ENCODE data around the gene TRERF1.

The TRERF1 gene

DNA sequence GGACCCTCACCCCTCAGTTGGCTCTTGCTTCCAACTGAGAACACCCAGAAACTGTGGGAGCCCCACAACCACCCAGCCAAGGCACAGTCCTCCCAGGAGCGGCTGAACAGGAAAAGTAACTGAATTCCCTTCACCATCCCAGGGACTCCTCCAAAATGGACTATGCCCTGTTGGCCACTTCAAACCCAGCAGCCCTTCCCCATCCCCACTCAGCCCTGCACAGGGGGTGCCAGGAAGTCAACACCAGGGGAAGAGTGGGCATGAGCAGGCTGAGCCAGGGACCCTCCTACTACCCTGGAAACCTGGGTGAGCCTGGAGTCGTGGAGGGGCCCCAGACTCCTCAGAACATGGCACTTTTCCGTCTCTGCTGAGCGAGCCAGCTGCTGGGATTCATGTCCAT, 267.3 kb downstream of the TRERF1 start:
- Histone ChIP-seq H3F3A (ENCODE audit: insufficient read depth, low read length) (no peaks in the 10 kb centered on the region), H3K36me3 (ENCODE audit: insufficient read depth, low read length) (no peaks in the 10 kb centered on the region), H3K4me2 (ENCODE audit: low read length) (no peak overlapping the region), H2AFZ (ENCODE audit: low read length) (no peak overlapping the region), H3K9ac (ENCODE audit: low read length) (no peak overlapping the region), H3K27me3 (ENCODE audit: insufficient read depth, low read length) (no peaks in the 10 kb centered on the region; the same call in 1 of the 2 replicates), H4K20me1 (ENCODE audit: insufficient read depth, low read length) (no peaks in the 10 kb centered on the region), H3K4me3 (ENCODE audit: low read depth, low read length, poor library complexity, severe bottlenecking) (no peak overlapping the region), H3K9me3 (ENCODE audit: low read length) (no peaks in the 10 kb centered on the region), H3K9me2 (ENCODE audit: low read depth, low read length) (no peaks in the 10 kb centered on the region), H3K27ac (ENCODE audit: low read depth, low read length, poor library complexity, severe bottlenecking) (no peak overlapping the region), H3K4me1 (ENCODE audit: insufficient read depth, low read length, severe bottlenecking) (no peaks in the 10 kb centered on the region), H3K79me2 (ENCODE audit: insufficient read depth, low read length) (no peaks in the 10 kb centered on the region)
- no peak for TF ChIP-seq EZH2 (IDR thresholded peaks at IDR 0.05; ENCODE audit: borderline replicate concordance, low read length)
- TF ChIP-seq, protein P1, sequence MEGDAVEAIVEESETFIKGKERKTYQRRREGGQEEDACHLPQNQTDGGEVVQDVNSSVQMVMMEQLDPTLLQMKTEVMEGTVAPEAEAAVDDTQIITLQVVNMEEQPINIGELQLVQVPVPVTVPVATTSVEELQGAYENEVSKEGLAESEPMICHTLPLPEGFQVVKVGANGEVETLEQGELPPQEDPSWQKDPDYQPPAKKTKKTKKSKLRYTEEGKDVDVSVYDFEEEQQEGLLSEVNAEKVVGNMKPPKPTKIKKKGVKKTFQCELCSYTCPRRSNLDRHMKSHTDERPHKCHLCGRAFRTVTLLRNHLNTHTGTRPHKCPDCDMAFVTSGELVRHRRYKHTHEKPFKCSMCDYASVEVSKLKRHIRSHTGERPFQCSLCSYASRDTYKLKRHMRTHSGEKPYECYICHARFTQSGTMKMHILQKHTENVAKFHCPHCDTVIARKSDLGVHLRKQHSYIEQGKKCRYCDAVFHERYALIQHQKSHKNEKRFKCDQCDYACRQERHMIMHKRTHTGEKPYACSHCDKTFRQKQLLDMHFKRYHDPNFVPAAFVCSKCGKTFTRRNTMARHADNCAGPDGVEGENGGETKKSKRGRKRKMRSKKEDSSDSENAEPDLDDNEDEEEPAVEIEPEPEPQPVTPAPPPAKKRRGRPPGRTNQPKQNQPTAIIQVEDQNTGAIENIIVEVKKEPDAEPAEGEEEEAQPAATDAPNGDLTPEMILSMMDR (IDR thresholded peaks at IDR 0.05; ENCODE audit: low read length), result no peak

- TF ChIP-seq, protein P1 (IDR thresholded peaks at IDR 0.05; ENCODE audit: low read length), result no peak
- no peak for TF ChIP-seq EZH2 (IDR thresholded peaks at IDR 0.05; ENCODE audit: borderline replicate concordance, low read length)
- Histone ChIP-seq H3K36me3 (ENCODE audit: insufficient read depth, low read length) (no peaks in the 10 kb centered on the region), H3K9me2 (ENCODE audit: low read depth, low read length) (no peaks in the 10 kb centered on the region), H3K27ac (ENCODE audit: low read depth, low read length, poor library complexity, severe bottlenecking) (no peak overlapping the region), H3K4me2 (ENCODE audit: low read length) (no peak overlapping the region), H3K9ac (ENCODE audit: low read length) (no peak overlapping the region), H3K79me2 (ENCODE audit: insufficient read depth, low read length) (no peaks in the 10 kb centered on the region), H3K4me3 (ENCODE audit: low read depth, low read length, poor library complexity, severe bottlenecking) (no peak overlapping the region), H3K27me3 (ENCODE audit: insufficient read depth, low read length) (no peaks in the 10 kb centered on the region; the same call in 1 of the 2 replicates), H4K20me1 (ENCODE audit: insufficient read depth, low read length) (no peaks in the 10 kb centered on the region), H3K4me1 (ENCODE audit: insufficient read depth, low read length, severe bottlenecking) (peaks cover 6% of the 10 kb centered on the region), H3K9me3 (ENCODE audit: low read length) (no peaks in the 10 kb centered on the region), H3F3A (ENCODE audit: insufficient read depth, low read length) (no peaks in the 10 kb centered on the region), H2AFZ (ENCODE audit: low read length) (no peak overlapping the region)
Observed at GRCh38 chr6:42182101-42182500, 269.6 kb downstream of the TRERF1 start.

GRCh38 chr6:42179945-42180313, 271.8 kb downstream of the TRERF1 start:
- Histone ChIP-seq H3K9me2 (ENCODE audit: low read depth, low read length) (no peaks in the 10 kb centered on the region), H4K20me1 (ENCODE audit: insufficient read depth, low read length) (no peaks in the 10 kb centered on the region), H3K4me1 (ENCODE audit: insufficient read depth, low read length, severe bottlenecking) (peaks cover 6% of the 10 kb centered on the region), H3K27me3 (ENCODE audit: insufficient read depth, low read length) (no peaks in the 10 kb centered on the region; the same call in 1 of the 2 replicates), H3K9me3 (ENCODE audit: low read length) (no peaks in the 10 kb centered on the region), H3K4me3 (ENCODE audit: low read depth, low read length, poor library complexity, severe bottlenecking) (no peak overlapping the region), H3K27ac (ENCODE audit: low read depth, low read length, poor library complexity, severe bottlenecking) (no peak overlapping the region), H3K9ac (ENCODE audit: low read length) (no peak overlapping the region), H2AFZ (ENCODE audit: low read length) (no peak overlapping the region), H3F3A (ENCODE audit: insufficient read depth, low read length) (no peaks in the 10 kb centered on the region), H3K79me2 (ENCODE audit: insufficient read depth, low read length) (no peaks in the 10 kb centered on the region), H3K4me2 (ENCODE audit: low read length) (no peak overlapping the region), H3K36me3 (ENCODE audit: insufficient read depth, low read length) (no peaks in the 10 kb centered on the region)
- TF ChIP-seq, protein P1 (IDR thresholded peaks at IDR 0.05; ENCODE audit: low read length), result no peak
- no peak for TF ChIP-seq EZH2 (IDR thresholded peaks at IDR 0.05; ENCODE audit: borderline replicate concordance, low read length)

Data from OCI-LY1 (cell line).